ENCODE measurements around the gene TTYH2. TPM values are rescaled to one million over a fixed set of nuclear protein-coding genes. Genes with fewer than 3 reads are reported as not detected.

The TTYH2 gene
- total RNA-seq, 4 donors from 2014 or later, result 12.4 to 24.7 (median 18.8) TPM

- Histone ChIP-seq H3K4me3 (replicated peaks in 1 of 3) (no peak overlapping the region), H3K9me3 (no peaks in the 10 kb centered on the region), H3K36me3 (no peaks in the 10 kb centered on the region), H3K27me3 (no peaks in the 10 kb centered on the region), H3K4me1 (peaks cover 0 to 14% of the 10 kb centered on the region in 2 donors), H3K27ac (no peak overlapping the region)
- intact Hi-C loops (cut with DNase I), result no loop called here
- DNase-seq, result no peak
- TF ChIP-seq POLR2A (IDR thresholded peaks at IDR 0.05) (no peak), CTCF (IDR thresholded peaks at IDR 0.05) (no peak)
- WGBS, 2 donors, result 92 to 100% methylated on average over 2 of the region's 2 CpGs
Observed at GRCh38 chr17:74220219-74220618, 6.8 kb downstream of the TTYH2 start.

GRCh38 chr17:74220946-74221818, 7.8 kb downstream of the TTYH2 start:
- Histone ChIP-seq H3K9me3 (no peaks in the 10 kb centered on the region), H3K36me3 (no peaks in the 10 kb centered on the region), H3K27ac (no peak overlapping the region), H3K27me3 (no peaks in the 10 kb centered on the region), H3K4me1 (peaks cover 0 to 6% of the 10 kb centered on the region in 2 donors), H3K4me3 (replicated peaks in 1 of 3) (no peak overlapping the region)
- no peak for TF ChIP-seq POLR2A (IDR thresholded peaks at IDR 0.05)
- TF ChIP-seq CTCF (IDR thresholded peaks at IDR 0.05), result no peak
- DNase-seq, result no peak
- WGBS, 2 donors, result 96 to 99% methylated on average over 8 to 16 of the region's 16 CpGs
- intact Hi-C loops (cut with DNase I), result no loop called here

GRCh38 chr17:74222399-74222798, 9.0 kb downstream of the TTYH2 start:
- Histone ChIP-seq H3K27me3 (no peaks in the 10 kb centered on the region), H3K36me3 (no peaks in the 10 kb centered on the region), H3K4me1 (no peaks in the 10 kb centered on the region), H3K4me3 (replicated peaks in 1 of 3) (no peak overlapping the region), H3K27ac (no peak overlapping the region), H3K9me3 (no peaks in the 10 kb centered on the region)
- WGBS, 2 donors, result 80 to 92% methylated on average over 1 to 13 of the region's 13 CpGs
- intact Hi-C loops (cut with DNase I), result no loop called here
- no peak for DNase-seq
- TF ChIP-seq CTCF (IDR thresholded peaks at IDR 0.05) (no peak), POLR2A (IDR thresholded peaks at IDR 0.05) (no peak)

DNA sequence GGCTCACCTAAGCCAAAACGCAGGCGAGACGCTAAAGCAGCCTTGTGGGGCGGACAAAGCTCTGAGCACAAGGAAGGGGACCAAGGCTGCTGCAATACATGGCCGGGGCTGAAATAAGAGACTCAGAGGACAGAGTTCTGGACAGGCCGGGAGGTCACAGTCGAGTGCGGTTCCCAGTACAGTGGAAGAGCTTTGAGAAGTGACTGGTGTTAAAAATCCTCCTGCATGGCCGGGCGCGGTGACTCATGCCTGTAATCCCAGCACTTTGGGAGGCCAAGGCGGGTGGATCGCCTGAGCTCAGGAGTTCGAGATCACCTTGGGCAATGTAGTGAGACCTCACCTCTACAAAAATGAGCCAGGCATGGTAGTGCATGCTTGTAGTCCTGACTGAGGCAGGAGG, 10.5 kb downstream of the TTYH2 start:
- DNase-seq, result no peak
- no peak overlapping the region for H3K4me3 ChIP-seq (replicated peaks in 1 of 3)
- WGBS, 2 donors, result 91 to 93% methylated on average over 14 of the region's 14 CpGs
- TF ChIP-seq CTCF (IDR thresholded peaks at IDR 0.05), result no peak
- no peak for TF ChIP-seq POLR2A (IDR thresholded peaks at IDR 0.05)
- no peaks in the 10 kb centered on the region for H3K27me3 ChIP-seq
- no peak overlapping the region for H3K27ac ChIP-seq
- intact Hi-C loops (cut with DNase I), result no loop called here
- H3K36me3 ChIP-seq, result no peaks in the 10 kb centered on the region
- H3K9me3 ChIP-seq, result no peaks in the 10 kb centered on the region
- no peaks in the 10 kb centered on the region for H3K4me1 ChIP-seq

DNA sequence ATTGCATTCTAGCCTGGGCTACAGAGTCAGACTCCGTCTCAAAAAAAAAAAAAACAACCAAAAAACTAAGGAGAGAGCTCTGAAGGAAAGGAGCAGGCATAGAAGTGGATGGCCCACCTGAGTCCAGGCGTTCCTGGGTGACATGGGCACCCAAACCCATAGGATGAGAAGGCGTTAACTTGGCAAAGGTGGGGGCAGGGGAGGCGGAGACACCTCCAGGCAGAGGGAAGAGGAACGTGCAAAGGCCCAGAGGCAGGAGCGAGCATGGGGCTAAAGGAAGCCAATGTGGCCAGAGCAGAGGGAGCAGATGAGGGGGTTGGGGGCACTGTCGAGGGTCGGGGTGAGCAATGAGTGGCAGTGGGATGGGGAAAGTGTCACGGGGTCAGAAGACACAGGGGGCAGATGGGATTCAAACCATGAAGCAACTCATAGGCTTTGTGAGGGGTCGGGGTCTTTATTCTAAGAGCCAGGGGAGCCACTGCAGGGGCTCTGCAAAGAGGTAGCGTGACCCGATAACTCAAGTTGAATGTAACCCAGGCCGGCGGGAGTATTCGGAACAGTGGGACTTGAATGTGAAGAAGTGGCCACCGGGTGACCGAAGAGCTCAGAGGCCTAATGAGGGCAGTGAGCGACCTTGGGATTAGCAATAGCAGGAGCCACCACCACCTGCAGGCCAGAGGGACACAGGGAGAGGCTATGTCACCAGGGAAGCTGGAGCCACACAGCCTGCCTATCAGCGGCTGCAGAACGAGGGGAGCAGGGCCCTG, 11.8 kb downstream of the TTYH2 start:
- intact Hi-C loops (cut with DNase I), result no loop called here
- TF ChIP-seq POLR2A (IDR thresholded peaks at IDR 0.05), result no peak
- no peak for TF ChIP-seq CTCF (IDR thresholded peaks at IDR 0.05)
- 95% methylated on average over 18 to 20 of the region's 20 CpGs for WGBS, 2 donors
- Histone ChIP-seq H3K4me3 (replicated peaks in 1 of 3) (no peak overlapping the region), H3K36me3 (no peaks in the 10 kb centered on the region), H3K27ac (no peak overlapping the region), H3K4me1 (no peaks in the 10 kb centered on the region), H3K9me3 (no peaks in the 10 kb centered on the region), H3K27me3 (no peaks in the 10 kb centered on the region)
- DNase-seq, result no peak
